Measurements from ENCODE around the gene POGLUT3.

POGLUT3 gene

DNA sequence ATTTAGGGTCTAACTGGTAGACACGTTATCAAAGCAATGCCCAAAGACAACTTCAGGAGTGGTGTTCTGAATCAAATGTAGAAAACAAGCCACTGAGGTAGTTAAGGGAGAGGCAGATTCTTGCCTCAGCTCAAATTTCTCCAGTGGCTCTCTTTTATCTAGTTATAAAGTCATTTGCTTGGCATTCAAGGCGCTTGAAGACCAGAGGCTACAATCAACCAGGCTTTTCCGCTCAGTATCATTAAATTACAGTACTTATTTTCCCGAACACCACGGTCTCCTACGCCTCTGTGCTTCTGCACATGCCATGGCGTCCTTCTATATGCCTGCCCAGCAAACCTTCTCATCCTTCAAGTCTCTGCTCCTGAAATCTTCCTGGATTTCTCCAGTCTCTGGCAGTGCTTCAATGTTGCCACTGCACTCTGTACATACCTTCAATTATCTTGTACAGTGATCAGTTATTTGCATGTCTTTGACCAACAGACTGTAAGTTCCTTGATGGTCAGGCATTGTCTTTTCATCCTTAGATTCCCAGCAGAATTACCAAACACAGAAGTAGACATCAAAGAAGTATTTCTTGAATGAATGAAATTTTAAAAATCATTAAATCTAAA is 1.4 kb downstream of the POGLUT3 start:
- TF ChIP-seq, protein P1, sequence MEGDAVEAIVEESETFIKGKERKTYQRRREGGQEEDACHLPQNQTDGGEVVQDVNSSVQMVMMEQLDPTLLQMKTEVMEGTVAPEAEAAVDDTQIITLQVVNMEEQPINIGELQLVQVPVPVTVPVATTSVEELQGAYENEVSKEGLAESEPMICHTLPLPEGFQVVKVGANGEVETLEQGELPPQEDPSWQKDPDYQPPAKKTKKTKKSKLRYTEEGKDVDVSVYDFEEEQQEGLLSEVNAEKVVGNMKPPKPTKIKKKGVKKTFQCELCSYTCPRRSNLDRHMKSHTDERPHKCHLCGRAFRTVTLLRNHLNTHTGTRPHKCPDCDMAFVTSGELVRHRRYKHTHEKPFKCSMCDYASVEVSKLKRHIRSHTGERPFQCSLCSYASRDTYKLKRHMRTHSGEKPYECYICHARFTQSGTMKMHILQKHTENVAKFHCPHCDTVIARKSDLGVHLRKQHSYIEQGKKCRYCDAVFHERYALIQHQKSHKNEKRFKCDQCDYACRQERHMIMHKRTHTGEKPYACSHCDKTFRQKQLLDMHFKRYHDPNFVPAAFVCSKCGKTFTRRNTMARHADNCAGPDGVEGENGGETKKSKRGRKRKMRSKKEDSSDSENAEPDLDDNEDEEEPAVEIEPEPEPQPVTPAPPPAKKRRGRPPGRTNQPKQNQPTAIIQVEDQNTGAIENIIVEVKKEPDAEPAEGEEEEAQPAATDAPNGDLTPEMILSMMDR (IDR thresholded peaks at IDR 0.05; ENCODE audit: low read depth, low read length) = no peak
- peak overlapping the region; percentile 53 for H3K4me3 ChIP-seq (ENCODE audit: low read depth, low read length)
- peak; percentile 29 for DNase-seq (ENCODE audit: low read depth, low spot score)
- in situ Hi-C loops (cut with HindIII; ENCODE audit: low sequenced_read_pairs) = no loop called here

GRCh38 chr11:108495326-108495725 is 2.9 kb downstream of the POGLUT3 start:
- DNase-seq (ENCODE audit: low read depth, low spot score) = no peak
- no peak overlapping the region for H3K4me3 ChIP-seq (ENCODE audit: low read depth, low read length)
- in situ Hi-C loops (cut with HindIII; ENCODE audit: low sequenced_read_pairs) = no loop called here
- TF ChIP-seq, protein P1 (IDR thresholded peaks at IDR 0.05; ENCODE audit: low read depth, low read length) = no peak

DNA sequence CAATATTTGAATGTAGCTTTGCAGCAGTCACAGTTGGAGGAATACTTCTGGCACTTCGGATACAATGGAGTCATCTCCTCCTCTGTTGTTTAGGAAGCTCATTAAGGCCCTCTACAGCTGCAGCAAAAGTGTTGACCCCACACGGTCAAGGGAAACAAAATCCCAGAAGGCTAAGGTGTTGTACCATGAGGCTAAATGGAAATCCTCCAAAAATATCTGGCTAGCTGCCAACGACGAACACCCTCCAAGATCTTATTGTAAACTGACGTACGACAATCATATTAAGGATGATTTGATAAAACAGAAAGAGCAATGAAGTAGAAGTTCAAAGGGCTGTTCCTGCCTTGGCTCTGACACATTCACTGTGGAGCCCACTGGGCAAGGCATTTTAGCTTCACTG is 4.0 kb downstream of the POGLUT3 start:
- H3K4me3 ChIP-seq (ENCODE audit: low read depth, low read length) = no peak overlapping the region
- DNase-seq (ENCODE audit: low read depth, low spot score) = no peak
- TF ChIP-seq, protein P1 (IDR thresholded peaks at IDR 0.05; ENCODE audit: low read depth, low read length) = no peak
- in situ Hi-C loops (cut with HindIII; ENCODE audit: low sequenced_read_pairs) = no loop called here

- H3K4me3 ChIP-seq (ENCODE audit: low read depth, low read length) = no peak overlapping the region
- DNase-seq (ENCODE audit: low read depth, low spot score) = no peak
- in situ Hi-C loops (cut with HindIII; ENCODE audit: low sequenced_read_pairs) = no loop called here
- TF ChIP-seq, protein P1 (IDR thresholded peaks at IDR 0.05; ENCODE audit: low read depth, low read length) = no peak
Measured at GRCh38 chr11:108491936-108492335, 6.2 kb downstream of the POGLUT3 start.

GRCh38 chr11:108486828-108487227 is 11.4 kb downstream of the POGLUT3 start:
- no peak overlapping the region for H3K4me3 ChIP-seq (ENCODE audit: low read depth, low read length)
- TF ChIP-seq, protein P1 (IDR thresholded peaks at IDR 0.05; ENCODE audit: low read depth, low read length) = no peak
- in situ Hi-C loops (cut with HindIII; ENCODE audit: low sequenced_read_pairs) = no loop called here
- DNase-seq (ENCODE audit: low read depth, low spot score) = no peak

DNA sequence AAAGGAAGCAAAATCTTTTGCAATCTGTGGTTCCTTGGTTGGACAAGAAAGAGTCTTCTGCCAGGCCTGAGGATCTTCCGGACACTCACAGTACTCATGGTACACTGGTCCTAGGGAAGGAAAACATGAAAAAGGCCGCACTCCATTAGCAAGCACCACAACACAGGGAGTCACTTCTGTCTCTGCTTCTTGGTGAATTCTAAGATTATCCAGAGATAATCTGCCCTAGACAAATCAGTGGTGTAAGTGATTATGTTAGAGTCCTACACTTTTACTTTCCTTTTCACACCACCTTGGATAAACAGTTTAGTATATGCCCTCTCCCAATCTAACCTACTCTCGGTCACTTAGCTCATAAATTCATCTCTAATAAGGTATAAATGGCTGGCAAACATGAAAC is 11.9 kb downstream of the POGLUT3 start:
- in situ Hi-C loops (cut with HindIII; ENCODE audit: low sequenced_read_pairs) = no loop called here

More for the DNA sequence above, 11.9 kb downstream of the POGLUT3 start:
- H3K4me3 ChIP-seq (ENCODE audit: low read depth, low read length) = no peak overlapping the region
- TF ChIP-seq, protein P1 (IDR thresholded peaks at IDR 0.05; ENCODE audit: low read depth, low read length) = no peak
- no peak for DNase-seq (ENCODE audit: low read depth, low spot score)
